Activated T-helper 9 cell treated with anti-CD3 and anti-CD28 coated beads, Interleukin-2, amount 50 U/mL, for 16 hours (primary cell): Measurements from ENCODE around the gene PIP5K1C.

Experiments
- DNase-seq: peaks from one replicate; pipeline ENCODE4 v3.0.0-alpha.2; 2020; ENCODE audit warnings: low read depth

The PIP5K1C gene

GRCh38 chr19:3693025-3693925 is 7.0 kb downstream of the PIP5K1C start:
- no peak for DNase-seq

GRCh38 chr19:3692141-3693024 is 7.9 kb downstream of the PIP5K1C start:
- peak; percentile 26 for DNase-seq

- no peak for DNase-seq
These were observed 8.5 kb downstream of the PIP5K1C start for GRCh38 chr19:3691726-3692125.

- no peak for DNase-seq
These were observed 8.9 kb downstream of the PIP5K1C start for GRCh38 chr19:3691372-3691716.

GRCh38 chr19:3690551-3691371 is 9.5 kb downstream of the PIP5K1C start:
- no peak for DNase-seq

GRCh38 chr19:3687774-3688706 is 12.2 kb downstream of the PIP5K1C start:
- DNase-seq: no peak

GRCh38 chr19:3687393-3687773 is 12.9 kb downstream of the PIP5K1C start:
- no peak for DNase-seq

GRCh38 chr19:3684817-3685410 is 15.4 kb downstream of the PIP5K1C start:
- DNase-seq: no peak

GRCh38 chr19:3684054-3684816 is 16.0 kb downstream of the PIP5K1C start:
- no peak for DNase-seq

- no peak for DNase-seq
These were observed 16.7 kb downstream of the PIP5K1C start for GRCh38 chr19:3683405-3684053.

- DNase-seq: no peak
These were observed 17.4 kb downstream of the PIP5K1C start for GRCh38 chr19:3682741-3683404.

GRCh38 chr19:3682286-3682685 is 18.0 kb downstream of the PIP5K1C start:
- DNase-seq: no peak

- no peak for DNase-seq
These were observed 19.3 kb downstream of the PIP5K1C start for GRCh38 chr19:3680939-3681338.

GRCh38 chr19:3679581-3679980 is 20.7 kb downstream of the PIP5K1C start:
- no peak for DNase-seq

- no peak for DNase-seq
These were observed 21.1 kb downstream of the PIP5K1C start for GRCh38 chr19:3679138-3679537.

- DNase-seq: no peak
These were observed 22.1 kb downstream of the PIP5K1C start for GRCh38 chr19:3678188-3678587.

GRCh38 chr19:3674784-3675543 is 25.3 kb downstream of the PIP5K1C start:
- DNase-seq: no peak
